H1 (cell line): ENCODE results near the gene PHGDH. TPM values are rescaled to one million over a fixed set of nuclear protein-coding genes. Genes with fewer than 3 reads are reported as not detected.

ENCODE experiments used
- BACH1 ChIP-seq: IDR thresholded peaks from 2 replicates; pipeline ENCODE4 v1.6.1; 2012; ENCODE audit warnings: low read length, improper control_type of control experiment
- BCL11A ChIP-seq, 2 experiments: IDR thresholded peaks; one replicate each; pipeline ENCODE4 v1.6.1; 2011; ENCODE audit warnings: low read depth in 2 of 2, low read length in 2 of 2, mild to moderate bottlenecking in 2 of 2
- CHD7 ChIP-seq: fragments of 300-600 bp; sonication (generic); IDR thresholded peaks from 2 replicates; pipeline ENCODE4 v1.7.1; 2012; ENCODE audit warnings: low read length, moderate library complexity, mild to moderate bottlenecking, inconsistent platforms; ENCODE audit not compliant: insufficient replicate concordance
- EP300 ChIP-seq, 2 experiments: IDR thresholded peaks; 1 replicate in 1 of 2; 2 replicates in 1 of 2; pipeline ENCODE4 v1.6.1; 2011 to 2012; ENCODE audit warnings: low read depth in 2 of 2, low read length in 2 of 2, mild to moderate bottlenecking in 2 of 2, borderline replicate concordance in 1 of 2, inconsistent platforms in 1 of 2, moderate library complexity in 1 of 2
- NANOG ChIP-seq: IDR thresholded peaks from 2 replicates; pipeline ENCODE4 v1.6.1; 2011; ENCODE audit warnings: low read length, low read depth, mild to moderate bottlenecking, inconsistent platforms; ENCODE audit not compliant: insufficient read depth, poor library complexity, severe bottlenecking
- SIRT6 ChIP-seq: IDR thresholded peaks from one replicate; pipeline ENCODE4 v1.7.1; 2012; ENCODE audit warnings: low read length, inconsistent platforms
- SRF ChIP-seq: IDR thresholded peaks from 2 replicates; pipeline ENCODE4 v1.6.1; 2011; ENCODE audit warnings: mild to moderate bottlenecking, low read depth, low read length, moderate library complexity
- TAF1 ChIP-seq: IDR thresholded peaks from 2 replicates; pipeline ENCODE4 v1.6.1; 2011; ENCODE audit warnings: mild to moderate bottlenecking, low read depth, low read length
- polyA plus RNA-seq, 7 experiments: library from polyadenylated mRNA; depleted of rRNA in 3 of 7; stranded (reverse) in 5 of 7; unstranded in 2 of 7; fragments of >200 nt in 5 of 7; fragments of 200-250 nt in 2 of 7; gene quantifications; 1 replicate in 5 of 7; 2 replicates in 1 of 7; 4 replicates in 1 of 7; pipeline versions ENCODE4 v1.2.1 to v1.2.3, GENCODE V29; 2011 to 2013; ENCODE audit warnings: missing spikeins in 2 of 7, mixed read lengths in 2 of 7
- total RNA-seq: library from RNA; stranded (reverse); fragmentation: NEBNext Ultra II Directional; extraction: Animal tissue kit (Norgen Biotek cat#: 25700); gene quantifications from 2 replicates; pipeline ENCODE4 v1.2.1, GENCODE V29; 2021
- TF ChIP-seq, protein P1 (sequence below), 3 experiments: IDR thresholded peaks; 1 replicate in 2 of 3; 2 replicates in 1 of 3; pipeline versions ENCODE4 v1.5.1 to v1.6.1; 2011; ENCODE audit warnings: low read length in 3 of 3, mild to moderate bottlenecking in 3 of 3, inconsistent platforms in 2 of 3, low read depth in 1 of 3, moderate library complexity in 1 of 3; ENCODE audit not compliant: insufficient read depth in 1 of 3; ENCODE audit errors: control extremely low read depth in 1 of 3

The PHGDH gene
- total and polyA plus RNA-seq, 2 of the 8 experiments (the other 6 are each of a cell fraction or from before 2014, with no cell fraction given) = 358 to 687 TPM

- TF ChIP-seq CHD7 (no peak), BACH1 (no peak), NANOG (no peak), TAF1 (no peak), BCL11A (IDR thresholded peaks at IDR 0.05; ENCODE audit: low read depth in 2 of 2, low read length in 2 of 2) (no peak), SIRT6 (no peak), SRF (no peak), EP300 (IDR thresholded peaks at IDR 0.05; ENCODE audit: borderline replicate concordance in 1 of 2, low read depth in 2 of 2, low read length in 2 of 2) (no peak)
- TF ChIP-seq, protein P1, sequence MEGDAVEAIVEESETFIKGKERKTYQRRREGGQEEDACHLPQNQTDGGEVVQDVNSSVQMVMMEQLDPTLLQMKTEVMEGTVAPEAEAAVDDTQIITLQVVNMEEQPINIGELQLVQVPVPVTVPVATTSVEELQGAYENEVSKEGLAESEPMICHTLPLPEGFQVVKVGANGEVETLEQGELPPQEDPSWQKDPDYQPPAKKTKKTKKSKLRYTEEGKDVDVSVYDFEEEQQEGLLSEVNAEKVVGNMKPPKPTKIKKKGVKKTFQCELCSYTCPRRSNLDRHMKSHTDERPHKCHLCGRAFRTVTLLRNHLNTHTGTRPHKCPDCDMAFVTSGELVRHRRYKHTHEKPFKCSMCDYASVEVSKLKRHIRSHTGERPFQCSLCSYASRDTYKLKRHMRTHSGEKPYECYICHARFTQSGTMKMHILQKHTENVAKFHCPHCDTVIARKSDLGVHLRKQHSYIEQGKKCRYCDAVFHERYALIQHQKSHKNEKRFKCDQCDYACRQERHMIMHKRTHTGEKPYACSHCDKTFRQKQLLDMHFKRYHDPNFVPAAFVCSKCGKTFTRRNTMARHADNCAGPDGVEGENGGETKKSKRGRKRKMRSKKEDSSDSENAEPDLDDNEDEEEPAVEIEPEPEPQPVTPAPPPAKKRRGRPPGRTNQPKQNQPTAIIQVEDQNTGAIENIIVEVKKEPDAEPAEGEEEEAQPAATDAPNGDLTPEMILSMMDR (IDR thresholded peaks at IDR 0.05; ENCODE audit: control extremely low read depth in 1 of 3, insufficient read depth in 1 of 3, low read depth in 1 of 3, low read length in 3 of 3) = no peak
These were observed 49.7 kb upstream of the PHGDH start (continued) for GRCh38 chr1:119662034-119662437.
